Measurements from ENCODE around the gene CDX2. TPM values are rescaled to one million over a fixed set of nuclear protein-coding genes. Genes with fewer than 3 reads are reported as not detected.
A peak's percentile ranks its signal among the peaks of the same experiment; 100 is the strongest.

The CDX2 gene
- total and polyA plus RNA-seq, 8 donors: 0.03 to 106 (median 1.3) TPM; not detected in 4

GRCh38 chr13:27917121-27917947 is 51.8 kb downstream of the CDX2 start:
- intact Hi-C loops (cut with DNase I; ENCODE audit: low total_unique reads): no loop called here
- WGBS, 5 donors: 7 to 11% (median 8%) methylated on average over 48 of the region's 48 CpGs
- TF ChIP-seq EP300 (IDR thresholded peaks at IDR 0.05): no peak
- no peak for TF ChIP-seq POLR2A (IDR thresholded peaks at IDR 0.05)
- TF ChIP-seq POLR2AphosphoS5 (IDR thresholded peaks at IDR 0.05): no peak
- TF ChIP-seq CTCF (IDR thresholded peaks at IDR 0.05): no peak

GRCh38 chr13:27915301-27916207 is 53.6 kb downstream of the CDX2 start:
- no peak for TF ChIP-seq POLR2AphosphoS5 (IDR thresholded peaks at IDR 0.05)
- TF ChIP-seq POLR2A (IDR thresholded peaks at IDR 0.05): no peak
- TF ChIP-seq EP300 (IDR thresholded peaks at IDR 0.05): no peak
- no peak for TF ChIP-seq CTCF (IDR thresholded peaks at IDR 0.05)
- peaks cover 16 to 96% (median 51%) of the 10 kb centered on the region in 3 donors for H3K27me3 ChIP-seq
- WGBS, 5 donors: 58 to 70% (median 61%) methylated on average over 10 of the region's 10 CpGs
- no peak overlapping the region for H3K27ac ChIP-seq
- no peaks in the 10 kb centered on the region for H3K36me3 ChIP-seq
- intact Hi-C loops (cut with DNase I; ENCODE audit: low total_unique reads): no loop called here
- no peaks in the 10 kb centered on the region for H3K9me3 ChIP-seq
- DNase-seq: peak in 1 of 2 donors; percentile 25
- H3K4me1 ChIP-seq: peaks cover 25 to 44% (median 35%) of the 10 kb centered on the region in 4 donors
- H3K4me3 ChIP-seq: no peak overlapping the region

More at GRCh38 chr13:27917121-27917947, 51.8 kb downstream of the CDX2 start:
- no peaks in the 10 kb centered on the region for H3K36me3 ChIP-seq
- peak overlapping the region; percentile 8 to 40 (median 21) for H3K4me3 ChIP-seq
- H3K27ac ChIP-seq: no peak overlapping the region
- peaks cover 21 to 98% (median 69%) of the 10 kb centered on the region in 3 donors for H3K27me3 ChIP-seq
- peaks cover 37 to 56% (median 49%) of the 10 kb centered on the region in 4 donors for H3K4me1 ChIP-seq
- H3K9me3 ChIP-seq: no peaks in the 10 kb centered on the region
- peak in 1 of 2 donors; percentile 75 for DNase-seq

- Histone ChIP-seq H3K9me3 (no peaks in the 10 kb centered on the region), H3K4me1 (peaks cover 8 to 25% (median 13%) of the 10 kb centered on the region in 4 donors), H3K27me3 (peaks cover 6 to 96% (median 27%) of the 10 kb centered on the region in 3 donors), H3K27ac (no peak overlapping the region), H3K36me3 (no peaks in the 10 kb centered on the region), H3K4me3 (no peak overlapping the region)
- 48 to 77% (median 73%) methylated on average over 1 of the region's 1 CpG for WGBS, 5 donors
- TF ChIP-seq POLR2AphosphoS5 (IDR thresholded peaks at IDR 0.05) (no peak), EP300 (IDR thresholded peaks at IDR 0.05) (no peak), POLR2A (IDR thresholded peaks at IDR 0.05) (no peak), CTCF (IDR thresholded peaks at IDR 0.05) (no peak)
- intact Hi-C loops (cut with DNase I; ENCODE audit: low total_unique reads): no loop called here
- DNase-seq: no peak
Measured at GRCh38 chr13:27913160-27913559, 56.0 kb downstream of the CDX2 start.

- intact Hi-C loops (cut with DNase I; ENCODE audit: low total_unique reads): no loop called here
- H3K4me1 ChIP-seq: peaks cover 0 to 13% (median 0%) of the 10 kb centered on the region in 4 donors
- no peak overlapping the region for H3K27ac ChIP-seq
- H3K27me3 ChIP-seq: peaks cover 0 to 96% (median 14%) of the 10 kb centered on the region in 3 donors
- no peak overlapping the region for H3K4me3 ChIP-seq
- peak in 1 of 2 donors; percentile 53 for DNase-seq
- TF ChIP-seq CTCF (IDR thresholded peaks at IDR 0.05): no peak
- no peak for TF ChIP-seq POLR2AphosphoS5 (IDR thresholded peaks at IDR 0.05)
- no peak for TF ChIP-seq EP300 (IDR thresholded peaks at IDR 0.05)
- TF ChIP-seq POLR2A (IDR thresholded peaks at IDR 0.05): no peak
- WGBS, 5 donors: 20 to 39% (median 27%) methylated on average over 2 of the region's 2 CpGs
- H3K36me3 ChIP-seq: no peaks in the 10 kb centered on the region
- H3K9me3 ChIP-seq: no peaks in the 10 kb centered on the region
Measured at GRCh38 chr13:27911521-27911920, 57.6 kb downstream of the CDX2 start.
